ENCODE results near the gene MYL5. TPM values are rescaled to one million over a fixed set of nuclear protein-coding genes. Genes with fewer than 3 reads are reported as not detected.

Gene MYL5
- total and polyA plus RNA-seq, 2 of the 13 experiments (the other 11 are each of a cell fraction or from before 2014, with no cell fraction given), result 6.5 to 16.0 TPM

DNA sequence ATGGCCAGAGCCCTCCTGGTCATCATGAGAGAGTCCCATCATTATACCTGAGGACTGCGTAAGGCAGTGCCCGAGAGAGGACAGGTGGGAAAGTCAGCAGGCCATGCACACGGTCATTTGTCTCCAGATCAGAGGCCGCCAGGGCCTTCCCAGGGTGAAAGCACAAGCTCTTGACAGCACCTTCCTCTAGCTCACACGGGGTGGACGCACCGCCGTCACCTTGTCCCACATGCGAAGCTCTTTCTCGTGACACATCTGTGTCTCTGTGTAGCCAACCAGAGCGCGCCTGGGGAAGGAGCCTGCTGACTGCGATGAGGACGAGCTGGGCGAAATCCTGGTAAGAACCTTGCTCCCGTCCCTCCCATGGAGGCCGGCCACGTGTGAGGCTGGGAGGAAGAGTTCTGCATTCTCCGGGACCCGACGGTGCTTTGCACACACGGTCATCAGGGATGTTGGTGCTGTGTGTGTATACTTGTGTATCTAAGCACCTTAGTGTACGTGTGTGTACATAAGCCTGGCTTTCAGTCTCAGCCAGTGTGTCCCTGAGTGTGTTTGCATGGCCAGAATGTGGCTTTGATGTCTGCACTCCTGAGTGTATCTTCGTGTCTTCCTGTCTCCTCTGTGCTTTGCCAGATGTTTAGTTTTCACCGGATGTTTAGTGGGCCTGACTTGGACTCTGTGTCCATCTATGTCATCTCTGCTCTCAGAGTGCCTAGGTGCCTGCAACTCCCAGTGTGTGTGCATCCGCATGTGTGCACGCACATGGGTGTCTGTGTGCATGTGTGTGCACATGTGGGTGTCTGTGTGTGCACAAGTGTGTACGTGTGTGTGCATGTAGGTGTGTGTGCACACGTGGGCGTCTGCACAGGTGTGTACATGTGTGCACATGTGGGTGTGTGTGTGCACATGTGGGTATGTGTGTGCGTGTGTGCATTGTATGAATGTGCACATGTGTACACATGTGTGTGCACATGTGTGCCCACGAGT is 15.4 kb upstream of the MYL5 start (continued):
- TF ChIP-seq, protein P1, sequence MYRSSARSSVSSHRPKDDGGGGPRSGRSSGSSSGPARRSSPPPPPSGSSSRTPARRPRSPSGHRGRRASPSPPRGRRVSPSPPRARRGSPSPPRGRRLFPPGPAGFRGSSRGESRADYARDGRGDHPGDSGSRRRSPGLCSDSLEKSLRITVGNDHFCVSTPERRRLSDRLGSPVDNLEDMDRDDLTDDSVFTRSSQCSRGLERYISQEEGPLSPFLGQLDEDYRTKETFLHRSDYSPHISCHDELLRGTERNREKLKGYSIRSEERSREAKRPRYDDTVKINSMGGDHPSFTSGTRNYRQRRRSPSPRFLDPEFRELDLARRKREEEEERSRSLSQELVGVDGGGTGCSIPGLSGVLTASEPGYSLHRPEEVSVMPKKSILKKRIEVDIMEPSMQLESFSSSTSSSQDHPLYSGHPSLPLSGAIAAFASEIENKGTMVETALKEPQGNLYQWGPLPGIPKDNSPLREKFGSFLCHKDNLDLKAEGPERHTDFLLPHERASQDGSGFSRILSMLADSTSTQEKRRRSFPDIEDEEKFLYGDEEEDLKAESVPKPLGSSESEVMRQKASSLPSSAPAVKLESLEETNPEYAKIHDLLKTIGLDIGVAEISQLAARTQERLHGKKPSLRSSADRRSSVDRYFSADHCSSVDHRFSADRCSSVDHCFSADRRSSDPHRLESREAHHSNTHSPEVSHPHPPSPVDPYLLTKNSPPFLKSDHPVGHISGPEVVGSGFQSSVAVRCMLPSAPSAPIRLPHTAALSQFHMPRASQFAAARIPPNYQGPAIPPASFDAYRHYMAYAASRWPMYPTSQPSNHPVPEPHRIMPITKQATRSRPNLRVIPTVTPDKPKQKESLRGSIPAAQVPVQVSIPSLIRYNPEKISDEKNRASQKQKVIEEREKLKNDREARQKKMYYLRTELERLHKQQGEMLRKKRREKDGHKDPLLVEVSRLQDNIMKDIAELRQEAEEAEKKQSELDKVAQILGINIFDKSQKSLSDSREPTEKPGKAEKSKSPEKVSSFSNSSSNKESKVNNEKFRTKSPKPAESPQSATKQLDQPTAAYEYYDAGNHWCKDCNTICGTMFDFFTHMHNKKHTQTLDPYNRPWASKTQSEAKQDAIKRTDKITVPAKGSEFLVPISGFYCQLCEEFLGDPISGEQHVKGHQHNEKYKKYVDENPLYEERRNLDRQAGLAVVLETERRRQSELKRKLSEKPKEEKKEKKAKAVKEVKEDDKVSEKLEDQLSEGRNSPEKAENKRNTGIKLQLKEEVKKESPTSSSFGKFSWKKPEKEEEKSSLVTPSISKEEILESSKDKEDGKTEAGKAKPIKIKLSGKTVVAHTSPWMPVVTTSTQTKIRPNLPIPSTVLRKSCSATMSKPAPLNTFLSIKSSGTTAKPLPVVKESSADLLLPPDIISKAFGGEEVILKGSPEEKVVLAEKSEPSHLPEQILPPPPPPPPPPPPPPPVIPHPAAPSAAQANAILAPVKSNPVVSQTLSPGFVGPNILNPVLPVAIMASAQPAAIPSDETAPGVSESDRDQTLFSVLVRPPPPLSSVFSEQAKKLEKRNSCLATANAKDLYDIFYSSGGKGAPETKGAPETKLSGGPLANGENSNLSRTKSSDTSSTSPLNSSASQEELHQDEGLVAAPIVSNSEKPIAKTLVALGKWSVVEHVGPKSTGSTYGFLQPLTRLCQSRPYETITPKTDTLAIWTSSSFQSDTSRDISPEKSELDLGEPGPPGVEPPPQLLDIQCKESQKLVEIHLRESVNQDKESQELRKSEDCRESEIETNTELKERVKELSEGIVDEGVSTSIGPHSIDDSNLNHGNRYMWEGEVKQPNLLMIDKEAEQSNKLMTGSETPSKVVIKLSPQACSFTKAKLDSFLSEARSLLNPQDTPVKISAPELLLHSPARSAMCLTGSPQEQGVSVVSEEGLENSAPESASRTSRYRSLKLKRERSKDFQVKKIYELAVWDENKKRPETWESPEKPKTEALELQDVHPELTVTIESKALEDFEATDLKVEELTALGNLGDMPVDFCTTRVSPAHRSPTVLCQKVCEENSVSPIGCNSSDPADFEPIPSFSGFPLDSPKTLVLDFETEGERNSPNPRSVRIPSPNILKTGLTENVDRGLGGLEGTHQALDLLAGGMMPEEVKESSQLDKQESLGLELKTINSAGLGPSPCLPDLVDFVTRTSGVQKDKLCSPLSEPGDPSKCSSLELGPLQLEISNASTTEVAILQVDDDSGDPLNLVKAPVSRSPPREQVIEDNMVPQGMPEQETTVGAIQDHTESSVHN (CRISPR knock-in tag; IDR thresholded peaks at IDR 0.05), result peak; percentile 27; the same call in 1 of the 2 replicates
- TF ChIP-seq FOXM1 (CRISPR knock-in tag; IDR thresholded peaks at IDR 0.05) (0 out of 2 replicates have a peak, but pooled peaks have one; percentile 12), ZNF761 (CRISPR knock-in tag; conservative IDR thresholded peaks at IDR 0.05) (0 out of 2 replicates have a peak, but pooled peaks have one; percentile 55), GABPA (IDR thresholded peaks at IDR 0.05; ENCODE audit: low read depth, low read length) (no peak), GABPA (CRISPR knock-in tag; IDR thresholded peaks at IDR 0.05; ENCODE audit: low read depth) (peak; percentile 69; the same call in 1 of the 2 replicates), ZNF33A (CRISPR knock-in tag; IDR thresholded peaks at IDR 0.05; ENCODE audit: borderline replicate concordance) (no peak), ZKSCAN8 (CRISPR knock-in tag; IDR thresholded peaks at IDR 0.05; ENCODE audit: borderline replicate concordance) (0 out of 2 replicates have a peak, but pooled peaks have one; percentile 58), JUND (CRISPR knock-in tag; IDR thresholded peaks at IDR 0.05) (no peak), EEA1 (CRISPR knock-in tag; IDR thresholded peaks at IDR 0.05; ENCODE audit: borderline replicate concordance) (no peak), ELF3 (CRISPR knock-in tag; IDR thresholded peaks at IDR 0.05) (peak; percentile 66), RARG (CRISPR knock-in tag; IDR thresholded peaks at IDR 0.05; ENCODE audit: low read depth) (no peak), MTF2 (CRISPR knock-in tag; IDR thresholded peaks at IDR 0.05; ENCODE audit: borderline replicate concordance) (no peak), FOSL2 (CRISPR knock-in tag; IDR thresholded peaks at IDR 0.05) (peak; percentile 11; the same call in 1 of the 2 replicates)
- TF ChIP-seq, protein P2, sequence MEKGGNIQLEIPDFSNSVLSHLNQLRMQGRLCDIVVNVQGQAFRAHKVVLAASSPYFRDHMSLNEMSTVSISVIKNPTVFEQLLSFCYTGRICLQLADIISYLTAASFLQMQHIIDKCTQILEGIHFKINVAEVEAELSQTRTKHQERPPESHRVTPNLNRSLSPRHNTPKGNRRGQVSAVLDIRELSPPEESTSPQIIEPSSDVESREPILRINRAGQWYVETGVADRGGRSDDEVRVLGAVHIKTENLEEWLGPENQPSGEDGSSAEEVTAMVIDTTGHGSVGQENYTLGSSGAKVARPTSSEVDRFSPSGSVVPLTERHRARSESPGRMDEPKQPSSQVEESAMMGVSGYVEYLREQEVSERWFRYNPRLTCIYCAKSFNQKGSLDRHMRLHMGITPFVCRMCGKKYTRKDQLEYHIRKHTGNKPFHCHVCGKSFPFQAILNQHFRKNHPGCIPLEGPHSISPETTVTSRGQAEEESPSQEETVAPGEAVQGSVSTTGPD (CRISPR knock-in tag; IDR thresholded peaks at IDR 0.05), result no peak
- TF ChIP-seq, protein P3, sequence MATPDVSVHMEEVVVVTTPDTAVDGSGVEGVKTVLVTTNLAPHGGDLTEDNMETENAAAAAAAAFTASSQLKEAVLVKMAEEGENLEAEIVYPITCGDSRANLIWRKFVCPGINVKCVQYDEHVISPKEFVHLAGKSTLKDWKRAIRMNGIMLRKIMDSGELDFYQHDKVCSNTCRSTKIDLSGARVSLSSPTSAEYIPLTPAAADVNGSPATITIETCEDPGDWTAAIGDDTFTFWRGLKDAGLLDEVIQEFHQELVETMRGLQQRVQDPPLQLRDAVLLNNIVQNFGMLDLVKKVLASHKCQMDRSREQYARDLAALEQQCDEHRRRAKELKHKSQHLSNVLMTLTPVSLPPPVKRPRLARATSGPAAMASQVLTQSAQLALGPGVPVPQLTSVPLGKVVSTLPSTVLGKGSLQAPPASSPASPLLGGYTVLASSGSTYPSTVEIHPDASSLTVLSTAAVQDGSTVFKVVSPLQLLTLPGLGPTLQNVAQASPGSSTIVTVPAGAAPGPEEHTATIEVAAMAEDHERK (CRISPR knock-in tag; IDR thresholded peaks at IDR 0.05; ENCODE audit: low read depth), result no peak
